Umbilical cord (tissue), 2 donors: Measurements from ENCODE around the gene RBL1. TPM values are rescaled to one million over a fixed set of nuclear protein-coding genes. Genes with fewer than 3 reads are reported as not detected.
"Not testable (repeated sequence)": the region's sequence is repeated elsewhere in the genome, so short reads cannot be mapped to it uniquely, and the experiment has no call there.

Source experiments
- DNase-seq: peaks from one replicate; pipeline ENCODE4 v3.0.0-alpha.2; 2015; ENCODE audit warnings: low spot score
- total RNA-seq: library from RNA; depleted of rRNA; stranded (reverse); fragments of >200 nt; gene quantifications from one replicate; pipeline ENCODE4 v1.2.3, GENCODE V29; 2014; ENCODE audit warnings: low replicate concordance; ENCODE audit not compliant: insufficient read depth

Gene RBL1
- total RNA-seq, 1 donor from 2014 or later, result 12.3 TPM

- no peak for DNase-seq
Measured at GRCh38 chr20:36992802-36993334, 102.9 kb downstream of the RBL1 start.

DNA sequence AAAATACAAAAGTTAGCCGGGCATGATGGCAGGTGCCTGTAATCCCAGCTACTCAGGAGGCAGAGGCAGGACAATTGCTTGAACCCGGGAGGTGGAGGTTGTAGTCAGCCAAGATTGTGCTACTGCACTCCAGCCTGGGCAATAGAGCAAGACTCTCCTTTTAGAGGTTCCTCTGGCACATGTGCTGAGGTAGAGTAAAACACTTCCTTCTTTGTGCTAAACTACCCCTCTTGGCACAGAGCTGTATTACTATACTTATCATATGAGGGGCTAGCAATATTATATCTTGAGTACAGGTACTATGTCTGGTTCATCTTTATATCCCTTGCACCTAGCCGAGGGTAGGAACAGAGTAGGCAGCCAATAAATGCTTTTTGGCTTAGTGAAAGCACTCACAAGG, 104.1 kb downstream of the RBL1 start:
- no peak for DNase-seq

DNA sequence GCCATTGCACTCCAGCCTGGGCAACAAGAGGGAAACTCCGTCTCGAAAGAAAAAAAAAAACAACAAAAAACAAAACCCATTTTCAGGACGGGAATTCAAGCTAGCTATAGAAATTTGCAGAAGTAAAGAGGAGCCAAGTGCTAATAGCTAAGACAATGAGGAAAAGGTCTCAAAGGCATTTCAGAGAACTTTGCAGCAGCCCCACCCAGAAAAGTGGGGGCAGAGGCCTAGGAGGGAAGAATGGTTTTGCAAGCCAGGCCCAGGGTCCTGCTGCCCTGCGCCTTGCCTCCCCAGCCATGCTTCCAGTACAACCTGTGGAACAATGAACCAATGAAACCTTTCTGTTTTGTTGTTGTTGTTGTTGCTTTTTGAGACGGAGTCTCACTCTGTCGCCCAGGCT, 106.0 kb downstream of the RBL1 start:
- no peak for DNase-seq

DNA sequence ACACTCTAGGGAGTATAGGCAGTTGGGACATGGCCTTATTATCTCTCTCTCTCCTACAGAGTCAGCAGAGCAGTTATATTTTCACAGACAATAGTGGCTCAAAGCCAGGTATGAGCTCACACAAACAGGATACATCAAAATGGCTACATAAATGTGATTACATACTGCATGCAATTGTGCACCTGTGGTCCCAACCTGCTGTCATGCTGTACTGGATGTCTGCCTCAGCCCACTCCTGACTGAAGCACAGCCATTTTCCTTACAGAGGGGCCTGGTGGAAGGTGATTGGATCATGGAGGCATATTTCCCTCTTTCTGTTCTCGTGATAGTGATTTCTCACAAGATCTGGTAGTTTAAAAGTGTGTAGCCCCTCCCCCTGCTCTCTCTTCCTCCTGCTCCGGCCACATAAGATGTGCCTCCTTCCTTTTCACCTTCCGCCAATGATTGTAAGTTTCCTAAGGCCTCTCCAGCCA, 107.3 kb downstream of the RBL1 start:
- DNase-seq, result no peak

DNA sequence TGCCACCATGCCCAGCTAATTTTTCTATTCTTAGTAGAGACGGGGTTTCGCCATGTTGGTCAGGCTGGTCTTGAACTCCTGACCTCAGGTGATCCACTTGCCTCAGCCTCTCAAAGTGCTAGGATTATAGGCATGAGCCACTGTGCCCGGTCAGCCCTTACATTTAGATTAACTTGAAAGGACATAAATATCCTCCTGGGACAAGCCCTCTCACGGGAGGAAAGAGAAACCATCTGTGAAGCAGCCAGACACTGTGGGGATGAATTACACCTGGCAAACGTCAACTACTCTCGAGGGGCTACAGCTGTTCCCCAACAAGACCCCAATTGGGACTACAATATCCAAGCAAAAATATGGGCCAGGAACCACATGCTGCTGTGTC, 111.5 kb downstream of the RBL1 start:
- no peak for DNase-seq

DNA sequence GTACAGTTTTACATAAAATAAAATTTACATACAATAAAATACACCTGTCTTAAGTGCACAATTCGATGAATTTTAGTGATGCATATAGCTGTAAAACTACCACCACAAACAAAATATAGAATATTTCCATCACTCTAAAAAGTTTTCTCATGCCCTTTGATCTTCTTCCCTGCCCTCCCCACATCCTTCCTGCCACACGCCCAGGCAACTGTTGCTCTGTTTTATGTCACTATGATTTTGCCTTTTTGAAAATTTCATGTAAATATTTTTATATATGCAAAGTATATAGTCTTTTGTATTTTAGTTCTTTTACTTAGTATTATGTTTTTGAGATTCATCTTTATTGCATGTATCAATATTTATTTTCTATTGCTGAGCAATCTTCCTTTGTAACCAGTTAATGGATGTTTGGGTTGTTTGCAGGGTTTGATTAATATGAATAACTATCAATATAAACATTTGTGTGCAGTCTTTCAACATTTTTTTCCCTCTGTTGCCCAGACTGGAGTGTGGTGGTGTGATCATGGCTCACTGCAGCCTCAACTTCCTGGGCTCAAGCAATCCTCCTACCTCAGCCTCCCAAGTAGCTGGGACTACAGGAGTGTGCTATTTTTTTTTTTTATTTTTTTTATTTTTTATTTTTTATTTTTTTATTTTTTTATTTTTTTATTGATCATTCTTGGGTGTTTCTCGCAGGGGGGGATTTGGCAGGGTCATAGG, 120.5 kb downstream of the RBL1 start:
- no peak for DNase-seq

DNA sequence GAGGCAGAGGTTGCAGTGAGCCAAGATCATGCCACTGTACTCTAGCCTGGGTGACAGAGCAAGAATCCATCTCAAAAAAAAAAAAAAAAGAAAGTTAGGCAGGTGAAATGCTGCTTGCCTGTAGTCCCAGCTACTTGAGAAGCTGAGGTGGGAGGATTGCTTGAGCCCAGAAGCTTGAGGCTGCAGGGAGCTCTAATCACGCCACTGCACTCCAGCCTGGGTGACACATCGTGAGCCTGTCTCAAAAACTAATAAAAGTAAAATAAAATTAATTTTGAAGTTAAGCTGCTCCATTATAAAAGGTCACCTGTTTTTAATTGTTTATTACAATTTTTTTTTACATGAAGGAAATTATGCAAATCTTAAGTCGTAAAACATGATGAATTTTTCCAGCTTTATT, 121.1 kb downstream of the RBL1 start:
- DNase-seq, result no peak

- DNase-seq, result no peak
Measured at GRCh38 chr20:36971103-36971502, 124.7 kb downstream of the RBL1 start.

- DNase-seq, result no peak
Measured at GRCh38 chr20:36969478-36970186, 126.2 kb downstream of the RBL1 start.

GRCh38 chr20:36969051-36969450, 126.7 kb downstream of the RBL1 start:
- no peak for DNase-seq

DNA sequence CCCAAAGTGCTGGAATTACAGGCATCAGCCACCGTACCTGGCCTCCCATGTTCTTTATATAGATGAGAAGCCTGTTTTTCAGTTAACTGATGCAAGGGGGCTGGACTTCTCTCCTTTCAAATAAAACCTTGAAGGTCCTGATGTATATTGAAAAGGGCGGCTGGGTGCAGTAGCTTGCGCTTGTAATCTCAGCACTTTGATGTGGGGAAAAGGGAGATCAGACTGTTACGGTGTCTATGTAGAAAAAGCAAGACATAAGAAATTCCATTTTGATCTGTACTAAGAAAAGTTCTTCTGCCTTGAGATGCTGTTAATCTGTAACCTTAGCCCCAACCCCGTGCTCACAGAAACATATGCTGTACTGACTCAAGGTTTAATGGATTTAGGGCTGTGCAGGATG, 128.2 kb downstream of the RBL1 start:
- no peak for DNase-seq

DNA sequence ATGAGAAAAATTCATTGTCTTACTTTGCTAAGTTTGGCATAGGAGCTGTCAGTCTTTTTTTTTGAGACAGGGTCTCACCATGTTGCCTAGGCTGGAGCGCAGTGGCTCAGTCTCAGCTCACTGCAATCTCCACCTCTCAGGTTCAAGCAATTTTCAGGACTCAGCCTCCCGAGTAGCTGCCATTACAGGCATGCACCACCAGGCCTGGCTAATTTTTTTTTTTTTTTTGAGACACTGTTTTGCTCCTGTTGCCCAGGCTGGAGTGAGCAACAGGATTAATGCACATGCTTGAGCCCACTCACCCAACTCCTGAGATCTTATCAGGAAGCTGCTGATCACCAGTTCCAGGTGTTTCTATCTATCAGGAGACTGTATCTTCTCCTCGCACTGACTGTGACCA, 128.8 kb downstream of the RBL1 start:
- DNase-seq, result not testable (repeated sequence)

- DNase-seq, result not testable (repeated sequence)
Measured at GRCh38 chr20:36962354-36962941, 133.3 kb downstream of the RBL1 start.

DNA sequence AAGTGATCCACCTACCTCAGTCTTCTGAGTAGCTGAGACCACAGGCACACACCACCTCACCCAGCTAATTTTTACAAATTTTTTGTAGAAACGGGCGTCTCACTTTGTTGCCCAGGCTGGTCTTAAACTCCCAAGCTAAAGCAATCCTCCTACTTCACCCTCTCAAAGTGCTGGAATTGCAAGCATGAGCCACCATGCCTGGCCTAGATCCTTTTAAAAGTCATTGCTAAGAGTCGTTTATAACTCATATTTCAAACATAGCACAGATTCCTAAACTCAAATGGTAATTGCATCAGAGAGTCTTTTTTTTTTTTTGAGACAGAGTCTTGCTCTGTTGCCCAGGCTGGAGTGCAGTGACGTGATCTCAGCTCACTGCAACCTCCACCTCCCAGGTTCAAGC, 136.6 kb downstream of the RBL1 start:
- no peak for DNase-seq

GRCh38 chr20:36957875-36958667, 137.7 kb downstream of the RBL1 start:
- peak; percentile 34 for DNase-seq

DNA sequence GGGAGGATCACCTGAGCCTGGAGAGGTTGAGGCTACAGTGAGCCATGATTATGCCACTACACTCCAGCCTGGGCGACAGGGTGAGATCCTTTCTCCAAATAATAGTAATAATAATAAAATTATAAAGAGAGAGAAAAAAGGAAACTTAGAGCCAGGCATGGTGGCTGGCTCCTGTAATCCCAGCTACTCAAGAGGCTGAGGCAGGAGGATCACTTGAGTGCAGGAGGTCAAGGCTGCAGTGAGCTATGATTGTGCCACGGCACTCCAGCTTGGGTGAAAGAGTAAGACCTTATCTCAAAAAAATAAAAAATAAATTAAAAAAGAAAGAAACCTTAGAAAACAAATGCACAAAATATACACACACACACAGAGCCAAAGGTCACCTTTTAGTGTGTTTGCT, 139.1 kb downstream of the RBL1 start:
- DNase-seq, result no peak

DNA sequence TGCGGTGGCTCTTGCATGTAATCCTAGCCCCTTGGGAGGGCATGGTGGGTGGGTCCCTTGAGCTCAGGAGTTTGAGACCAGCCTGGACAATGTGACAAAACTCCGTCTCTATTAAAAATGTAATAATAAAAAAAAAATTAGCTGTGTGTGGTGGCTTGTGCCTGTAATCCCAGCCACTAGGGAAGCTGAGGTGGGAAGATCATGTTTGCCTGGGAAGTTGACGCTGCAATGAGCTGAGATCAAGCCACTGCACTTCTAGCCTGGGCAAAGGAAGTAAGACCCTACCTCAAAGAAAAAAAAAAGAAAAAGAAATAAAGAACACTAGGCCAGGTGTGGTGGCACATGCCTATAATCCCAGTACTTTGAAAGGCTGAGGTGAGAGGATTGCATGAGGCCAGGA, 139.8 kb downstream of the RBL1 start:
- no peak for DNase-seq

- no peak for DNase-seq
Measured at GRCh38 chr20:36951979-36952738, 143.6 kb downstream of the RBL1 start.

GRCh38 chr20:36951198-36951978, 144.4 kb downstream of the RBL1 start, which contains the start of gene SAMHD1:
SAMHD1 (minus strand) TSS chr20:36951708; CDS start chr20:36951643, 65 bp downstream.
- DNase-seq, result peak; percentile 98
